ENCODE measurements around the gene FOXL3.

Gene FOXL3

DNA sequence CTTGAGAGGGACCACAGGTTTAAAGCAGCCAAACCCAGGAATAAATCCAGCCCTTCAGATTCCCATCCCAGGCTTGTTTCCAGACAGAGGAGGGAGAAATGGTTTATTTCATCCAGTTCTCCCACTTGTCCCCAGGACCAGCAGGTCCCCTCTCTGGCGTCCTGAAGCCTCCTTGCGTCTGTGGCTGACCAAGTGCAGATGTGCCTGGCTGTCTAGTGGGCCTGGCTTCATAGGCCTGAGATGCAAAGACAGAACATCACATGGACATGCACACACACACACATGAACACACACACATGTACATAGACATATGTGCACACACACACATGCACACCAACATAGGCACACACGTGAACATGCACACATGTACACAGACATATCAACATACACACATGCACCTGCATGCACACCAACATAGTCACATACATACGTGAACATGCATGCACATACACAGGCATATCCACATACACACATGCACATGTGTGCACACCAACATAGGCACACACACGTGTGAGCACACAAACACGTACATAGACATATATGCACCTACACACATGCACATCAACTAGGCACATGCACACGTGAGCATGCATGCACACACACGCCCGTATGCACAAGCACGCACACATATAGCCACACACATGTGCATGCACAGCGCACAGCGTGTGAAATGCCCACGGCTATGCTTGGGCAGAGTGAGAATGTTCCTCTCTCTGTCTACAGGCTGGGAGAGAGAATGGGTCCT is 10.7 kb downstream of the FOXL3 start:
- no peak for DNase-seq (ENCODE audit: low read depth in 1 of 2, low spot score in 1 of 2)

DNA sequence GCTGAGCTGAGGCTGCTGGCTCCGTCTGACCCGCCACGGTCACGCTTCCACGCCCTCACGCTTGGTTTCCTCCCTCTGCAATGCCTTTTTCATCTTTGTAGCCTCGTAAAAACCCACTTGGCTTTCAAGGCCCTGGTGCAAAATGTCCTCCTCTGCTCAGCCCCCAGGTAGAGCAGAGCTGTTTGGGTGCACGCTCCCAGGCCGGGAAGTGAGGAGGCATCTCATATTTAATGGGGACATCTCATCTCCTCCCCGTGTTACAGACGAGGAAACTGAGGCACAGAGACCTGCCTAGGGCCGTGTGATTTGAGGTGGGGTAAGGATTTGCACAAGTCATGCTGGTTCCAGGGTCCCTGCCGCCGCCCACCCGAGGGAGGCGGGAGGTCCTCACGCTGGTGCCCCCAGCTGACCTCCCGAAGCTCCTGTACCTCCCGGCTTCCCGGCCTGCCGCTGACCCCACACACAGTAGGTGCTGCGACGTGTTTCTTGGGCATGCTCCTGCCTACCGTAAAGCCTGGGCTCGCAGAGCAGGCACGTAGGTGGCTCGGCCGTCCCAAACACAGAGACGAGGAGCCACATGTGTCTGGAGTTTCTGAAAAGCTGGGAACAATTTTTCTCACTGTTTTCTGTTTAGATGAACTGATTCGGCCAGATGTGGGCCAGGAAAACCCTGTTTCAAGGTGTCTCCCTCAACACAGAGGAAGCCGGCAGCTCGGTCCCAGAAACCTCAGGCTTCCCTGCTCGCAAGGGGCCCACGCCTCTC is 11.5 kb downstream of the FOXL3 start:
- DNase-seq (ENCODE audit: low read depth in 1 of 2, low spot score in 1 of 2): no peak

DNA sequence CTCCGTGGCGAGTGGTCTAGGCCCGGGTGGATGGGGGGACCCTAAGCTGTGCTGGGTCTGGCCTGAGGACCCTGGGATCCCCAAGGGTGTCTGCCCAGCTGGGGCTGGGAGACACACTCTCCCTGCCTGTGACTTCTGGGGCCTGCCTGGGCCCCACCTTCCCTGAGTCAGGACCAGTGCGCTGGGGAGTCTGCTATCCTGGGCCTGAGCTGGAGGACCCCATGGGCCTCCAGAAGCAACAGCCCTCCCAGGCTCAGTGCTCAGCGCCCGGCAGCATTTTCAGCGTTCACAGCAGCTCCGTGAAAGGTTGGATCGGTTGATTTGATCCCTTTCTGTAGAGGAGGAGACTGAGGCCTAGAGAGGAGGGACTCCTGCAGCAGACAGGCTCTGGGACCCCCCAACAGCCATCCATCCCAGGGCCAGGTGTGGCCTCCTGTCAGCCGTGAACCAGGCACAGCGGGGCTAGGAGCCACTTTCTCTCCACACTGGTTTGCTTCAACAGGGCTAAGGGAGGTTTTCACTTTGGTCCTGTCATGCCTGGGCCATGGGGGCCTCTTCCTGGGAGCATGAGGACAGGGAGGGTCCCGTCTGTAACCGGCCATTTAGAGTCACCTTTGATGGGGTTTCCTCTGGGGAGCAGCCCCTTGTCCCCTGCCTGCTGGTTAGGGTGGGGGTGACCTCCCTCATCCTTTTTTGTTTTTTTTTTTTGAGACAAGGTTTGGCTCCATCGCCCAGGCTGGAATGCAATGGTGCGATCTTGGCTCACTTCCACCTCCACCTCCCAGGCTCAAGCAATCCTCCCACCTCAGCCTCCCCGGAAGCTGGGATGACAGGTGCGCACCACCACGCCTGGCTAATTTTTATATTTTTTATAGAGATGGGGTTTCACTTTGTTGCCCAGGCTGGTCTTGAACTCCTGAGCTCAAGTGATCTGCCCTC is 12.4 kb downstream of the FOXL3 start:
- no peak for DNase-seq (ENCODE audit: low read depth in 1 of 2, low spot score in 1 of 2)

DNA sequence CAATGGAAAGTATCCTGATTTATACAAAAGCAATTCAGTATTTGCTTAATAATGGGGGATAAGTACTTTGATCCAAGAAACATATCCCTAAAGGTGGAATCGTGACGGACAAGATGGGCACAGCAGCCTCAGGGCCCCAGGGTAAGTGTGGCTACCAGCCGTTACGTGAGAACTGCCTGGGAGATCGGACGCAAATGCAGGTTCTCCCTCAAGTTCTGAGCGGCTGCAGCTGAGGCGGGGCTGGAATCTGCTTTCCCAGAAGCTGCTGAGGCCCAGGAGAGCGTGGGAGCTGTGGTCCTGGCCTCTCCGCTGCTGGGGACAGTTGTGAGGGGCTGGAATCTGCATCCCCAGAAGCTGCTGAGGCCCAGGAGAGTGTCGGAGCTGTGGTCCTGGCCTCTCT is 13.5 kb downstream of the FOXL3 start:
- no peak for DNase-seq (ENCODE audit: low read depth in 1 of 2, low spot score in 1 of 2)

DNA sequence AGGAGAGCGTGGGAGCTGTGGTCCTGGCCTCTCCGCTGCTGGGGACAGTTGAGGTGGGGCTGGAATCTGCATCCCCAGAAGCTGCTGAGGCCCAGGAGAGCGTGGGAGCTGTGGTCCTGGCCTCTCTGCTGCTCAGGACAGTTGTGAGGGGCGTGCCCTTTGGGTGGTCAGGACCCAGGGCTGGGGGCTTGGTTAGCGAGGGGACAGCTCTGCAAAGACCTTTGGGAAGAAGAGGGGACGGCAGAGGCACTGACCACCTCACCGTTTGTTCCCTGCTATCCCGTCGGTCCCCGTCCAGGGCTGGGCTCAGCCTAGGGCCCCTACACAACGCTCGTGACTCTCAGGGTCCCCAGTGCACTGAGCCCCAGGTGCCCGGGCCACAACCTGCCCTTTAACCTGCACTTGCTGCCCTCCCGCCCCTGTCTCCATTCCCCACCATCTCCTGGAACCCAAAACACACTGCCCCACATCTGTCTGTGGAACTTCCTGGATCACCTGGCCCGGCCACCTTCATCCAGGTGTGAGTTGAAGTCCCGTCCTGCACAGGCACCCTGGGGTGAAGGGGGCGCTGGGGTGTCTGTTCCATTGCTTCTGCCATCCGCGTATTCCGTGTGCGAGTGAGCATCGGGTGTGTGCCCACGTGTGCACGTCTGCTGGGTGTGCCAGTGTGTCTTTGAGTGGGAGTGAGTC is 14.1 kb downstream of the FOXL3 start:
- no peak for DNase-seq (ENCODE audit: low read depth in 1 of 2, low spot score in 1 of 2)

DNA sequence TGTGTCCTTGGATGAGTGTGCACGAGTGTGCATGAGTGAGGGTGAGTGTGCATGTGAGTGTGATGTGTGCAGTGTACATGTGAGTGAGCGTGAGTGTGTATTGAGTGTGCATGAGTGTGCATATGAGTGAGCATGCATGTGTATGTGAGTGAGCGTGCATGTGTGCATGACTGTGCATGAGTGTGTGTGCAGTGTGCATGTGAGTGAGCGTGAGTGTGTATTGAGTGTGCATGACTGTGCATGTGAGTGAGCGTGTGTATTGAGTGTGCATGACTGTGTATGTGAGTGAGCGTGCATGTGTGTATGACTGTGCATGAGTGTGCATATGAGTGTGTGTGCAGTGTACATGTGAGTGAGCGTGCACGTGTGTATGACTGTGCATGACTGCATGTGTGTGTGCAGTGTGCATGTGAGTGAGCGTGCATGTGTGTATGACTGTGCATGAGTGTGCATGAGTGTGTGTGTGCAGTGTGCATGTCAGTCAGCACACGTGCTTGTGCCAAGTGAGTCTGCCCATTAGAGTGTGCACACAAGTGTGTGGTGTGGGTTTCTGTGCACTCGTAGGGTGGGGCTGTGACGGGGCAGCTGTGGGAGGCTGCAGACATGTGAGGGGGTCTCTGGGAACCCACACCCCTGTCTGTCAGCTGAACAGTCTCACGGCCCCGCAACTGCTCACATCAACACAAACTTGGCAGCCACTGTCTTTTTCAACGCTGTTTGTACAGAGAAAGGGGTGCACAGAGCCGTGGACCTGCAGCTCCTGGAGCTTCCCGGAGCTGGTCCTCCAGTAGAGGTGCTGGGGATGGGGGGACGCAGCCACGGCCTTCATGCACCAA is 14.8 kb downstream of the FOXL3 start:
- no peak for DNase-seq (ENCODE audit: low read depth in 1 of 2, low spot score in 1 of 2)

DNA sequence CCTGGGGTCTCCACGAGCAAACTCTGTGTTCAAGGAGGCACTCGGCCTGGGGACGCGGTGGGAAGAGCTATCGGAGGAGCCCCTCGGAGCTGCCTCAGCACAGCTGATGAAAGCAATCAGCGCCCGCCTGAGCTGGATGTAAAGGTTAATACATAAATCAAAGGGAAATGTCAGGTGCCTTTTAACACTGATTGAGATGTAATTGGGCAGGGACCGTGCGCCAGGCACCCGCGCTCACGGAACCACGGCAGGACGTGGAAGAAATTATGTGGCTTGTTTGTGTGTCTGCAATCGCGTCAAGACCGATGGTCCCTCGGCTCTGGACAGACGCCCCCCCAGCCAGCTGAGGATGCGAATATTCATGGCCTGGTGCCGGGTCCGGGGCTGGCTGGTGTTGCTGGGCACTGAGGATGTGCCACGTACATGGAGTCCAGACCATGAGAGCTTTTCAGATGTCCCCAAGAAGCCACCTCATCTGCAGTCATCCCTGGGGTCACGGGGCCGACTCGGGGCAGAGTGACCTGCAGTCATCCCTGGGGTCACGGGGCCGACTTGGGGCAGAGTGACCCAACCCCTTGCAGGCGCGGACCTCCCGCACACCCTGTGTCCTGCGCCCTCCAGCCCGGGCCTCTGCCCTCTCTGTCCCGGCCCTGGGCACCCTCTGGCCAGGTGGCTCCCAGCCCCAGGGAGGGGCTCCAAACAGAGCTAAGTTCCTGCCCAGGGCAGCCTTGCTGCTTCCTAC is 15.6 kb downstream of the FOXL3 start:
- no peak for DNase-seq (ENCODE audit: low read depth in 1 of 2, low spot score in 1 of 2)

DNA sequence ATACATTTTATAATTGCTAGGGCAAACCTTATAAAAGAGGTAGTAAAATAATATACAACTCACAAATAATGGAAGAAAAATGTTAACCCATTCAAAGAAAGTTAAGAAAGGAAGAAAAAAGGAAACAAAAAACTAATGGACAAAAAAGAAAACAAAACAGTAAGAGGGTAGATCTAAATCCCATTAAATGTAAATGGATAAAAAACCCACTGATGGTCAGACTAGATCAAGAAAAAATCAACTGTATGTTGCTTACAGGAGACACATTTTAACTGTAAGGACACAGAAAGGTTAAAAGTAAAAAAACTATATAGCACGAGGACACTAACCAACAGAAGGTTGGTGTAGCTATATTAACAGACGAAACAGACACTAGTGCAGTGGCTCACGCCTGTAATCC is 18.0 kb downstream of the FOXL3 start:
- no peak for DNase-seq (ENCODE audit: low read depth in 1 of 2, low spot score in 1 of 2)

DNA sequence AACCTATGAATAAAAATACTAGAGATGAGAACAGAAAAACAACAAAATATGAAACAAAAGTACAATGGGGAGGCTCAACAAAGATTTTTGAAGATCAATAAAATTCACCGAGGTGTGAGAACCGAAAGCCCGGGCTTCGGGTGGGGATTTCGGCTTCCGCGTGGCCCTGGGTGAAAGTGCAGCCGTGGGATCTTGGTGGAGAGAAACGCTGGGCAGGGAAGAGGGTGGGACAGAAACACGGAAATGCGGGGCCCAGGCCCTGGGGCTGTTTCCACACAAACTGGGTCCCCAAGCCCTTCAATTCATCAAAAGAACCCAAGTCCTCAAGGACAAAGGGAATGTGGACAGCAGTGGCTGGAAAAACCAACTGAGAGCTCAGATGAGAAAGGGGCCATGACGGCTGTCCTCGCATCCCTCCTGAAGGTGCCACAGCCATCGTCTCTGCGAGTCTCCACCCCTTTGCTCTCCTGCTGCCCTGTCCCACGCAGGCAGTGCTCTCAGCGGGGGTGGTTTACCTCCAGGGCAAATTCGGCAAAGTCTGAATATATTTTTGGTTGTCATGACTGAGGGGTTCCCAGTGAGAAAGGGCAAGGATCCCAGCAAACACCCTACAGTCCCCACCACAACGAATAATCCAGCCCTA is 19.7 kb downstream of the FOXL3 start:
- DNase-seq (ENCODE audit: low read depth in 1 of 2, low spot score in 1 of 2): no peak

DNA sequence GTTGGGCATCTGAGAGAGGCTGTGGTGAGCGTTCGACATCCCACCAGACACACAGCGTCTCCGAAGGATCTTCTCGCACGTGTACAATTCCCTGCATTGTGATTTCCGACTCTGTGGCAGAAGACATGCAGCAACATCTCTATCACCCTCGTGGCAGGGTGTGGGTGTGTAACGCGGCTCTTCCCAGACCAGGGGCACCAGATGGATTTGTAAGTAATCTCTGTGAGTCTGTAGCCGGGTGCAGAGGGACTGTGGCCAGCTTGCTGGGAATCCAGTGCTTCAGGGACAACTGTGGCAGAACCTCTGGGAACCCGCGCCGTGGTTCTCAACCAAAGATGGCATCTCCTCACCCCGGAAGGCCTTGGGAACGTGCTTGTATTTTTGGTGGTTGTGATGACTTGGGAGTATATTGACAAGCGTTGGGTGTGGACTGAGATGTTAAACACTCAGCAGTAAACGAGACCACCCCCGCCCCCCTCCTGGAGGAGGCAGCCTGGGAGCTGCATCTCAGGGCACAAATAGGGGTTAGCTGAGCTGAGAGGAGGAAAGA is 21.2 kb downstream of the FOXL3 start:
- no peak for DNase-seq (ENCODE audit: low read depth in 1 of 2, low spot score in 1 of 2)

DNA sequence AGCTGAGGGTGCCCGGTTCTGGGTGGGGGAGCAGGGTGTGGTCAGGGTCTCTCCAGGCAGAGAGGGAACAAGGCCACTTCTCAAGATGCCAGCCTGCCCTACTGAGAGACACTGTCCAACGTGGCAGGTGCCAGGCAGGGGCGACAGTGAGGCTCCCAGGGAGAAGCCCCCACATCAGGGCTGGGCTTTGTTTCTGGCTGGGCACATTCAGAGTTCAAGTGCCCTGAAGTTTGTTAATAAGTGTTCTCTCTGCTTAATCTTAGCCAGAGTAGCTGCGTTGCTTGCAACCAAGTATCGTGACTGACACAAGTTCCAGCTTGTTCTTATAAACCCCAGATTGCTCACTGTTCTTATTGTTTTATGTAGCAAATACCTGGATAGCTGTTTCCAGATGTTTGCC is 21.8 kb downstream of the FOXL3 start:
- DNase-seq (ENCODE audit: low read depth in 1 of 2, low spot score in 1 of 2): no peak

DNA sequence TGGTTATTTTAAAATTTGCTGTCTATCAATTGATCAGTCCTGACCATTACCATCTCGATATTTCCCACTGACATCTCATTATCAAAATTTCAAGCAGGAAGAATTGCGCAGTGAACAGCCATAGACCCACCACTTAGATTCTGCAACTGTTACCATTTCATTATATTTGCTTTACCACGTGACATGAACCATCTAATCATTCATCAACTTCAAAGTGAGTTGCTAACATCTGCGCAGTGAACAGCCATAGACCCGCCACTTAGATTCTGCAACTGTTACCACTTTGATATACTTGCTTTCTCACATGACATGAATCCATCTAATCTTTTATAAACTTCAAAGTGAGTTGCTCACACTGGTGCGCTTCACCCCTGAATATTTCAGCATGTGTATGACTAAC is 22.5 kb downstream of the FOXL3 start:
- no peak for DNase-seq (ENCODE audit: low read depth in 1 of 2, low spot score in 1 of 2)

DNA sequence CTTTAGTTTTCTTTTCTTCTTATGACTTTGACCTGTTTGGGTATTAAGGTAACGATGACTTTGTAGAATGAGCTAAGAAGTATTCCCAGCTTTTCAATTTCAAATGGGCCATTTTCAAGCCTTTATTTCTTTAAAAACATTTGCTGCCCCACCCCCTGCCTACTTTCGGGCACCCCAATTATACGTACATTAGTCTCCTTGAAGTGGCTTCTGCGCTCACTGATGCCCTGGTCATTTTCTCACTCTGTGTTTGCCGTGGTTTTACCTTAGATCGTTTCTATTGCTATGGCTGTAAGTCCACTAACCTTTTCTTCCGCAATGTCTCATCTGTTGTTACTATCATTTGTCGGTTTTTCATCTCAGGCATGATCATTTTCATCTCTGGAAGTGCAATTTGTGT is 24.9 kb downstream of the FOXL3 start:
- no peak for DNase-seq (ENCODE audit: low read depth in 1 of 2, low spot score in 1 of 2)

DNA sequence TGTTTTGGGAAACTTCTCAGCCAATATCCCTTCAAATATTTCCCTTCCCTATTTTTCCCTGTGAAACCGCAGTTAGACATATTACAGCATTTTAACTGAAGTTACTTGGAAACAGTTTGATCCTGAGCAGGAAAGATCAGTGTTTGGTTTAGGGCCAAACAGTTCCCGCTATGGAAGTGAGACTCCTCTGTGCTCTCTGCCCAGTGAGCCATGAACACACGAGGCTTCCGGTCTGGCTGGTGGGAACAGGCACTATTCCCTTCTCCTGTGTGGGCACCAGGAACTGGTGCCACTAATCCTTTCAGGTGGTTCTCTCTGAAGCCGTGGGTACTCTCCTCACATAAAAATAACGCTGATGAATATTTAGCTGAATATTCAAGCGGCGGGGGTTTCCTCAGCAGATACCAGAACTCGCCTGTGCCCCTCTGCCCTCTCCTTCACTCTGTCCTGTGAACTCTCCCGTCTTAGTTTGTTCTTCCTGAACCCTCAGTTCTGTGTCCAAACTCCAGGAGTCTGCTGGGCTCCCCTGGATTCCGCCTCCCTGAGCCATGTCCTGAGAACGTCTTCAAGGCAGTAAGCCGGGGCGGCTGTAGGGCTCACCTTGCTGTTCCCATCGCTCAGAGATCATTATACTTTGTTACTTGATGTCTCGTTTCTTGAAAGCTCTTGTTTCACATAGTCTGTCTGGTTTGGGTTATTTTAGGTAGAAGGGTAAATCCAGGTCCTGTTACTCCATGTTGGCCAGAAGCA is 25.7 kb downstream of the FOXL3 start:
- DNase-seq (ENCODE audit: low read depth in 1 of 2, low spot score in 1 of 2): no peak

DNA sequence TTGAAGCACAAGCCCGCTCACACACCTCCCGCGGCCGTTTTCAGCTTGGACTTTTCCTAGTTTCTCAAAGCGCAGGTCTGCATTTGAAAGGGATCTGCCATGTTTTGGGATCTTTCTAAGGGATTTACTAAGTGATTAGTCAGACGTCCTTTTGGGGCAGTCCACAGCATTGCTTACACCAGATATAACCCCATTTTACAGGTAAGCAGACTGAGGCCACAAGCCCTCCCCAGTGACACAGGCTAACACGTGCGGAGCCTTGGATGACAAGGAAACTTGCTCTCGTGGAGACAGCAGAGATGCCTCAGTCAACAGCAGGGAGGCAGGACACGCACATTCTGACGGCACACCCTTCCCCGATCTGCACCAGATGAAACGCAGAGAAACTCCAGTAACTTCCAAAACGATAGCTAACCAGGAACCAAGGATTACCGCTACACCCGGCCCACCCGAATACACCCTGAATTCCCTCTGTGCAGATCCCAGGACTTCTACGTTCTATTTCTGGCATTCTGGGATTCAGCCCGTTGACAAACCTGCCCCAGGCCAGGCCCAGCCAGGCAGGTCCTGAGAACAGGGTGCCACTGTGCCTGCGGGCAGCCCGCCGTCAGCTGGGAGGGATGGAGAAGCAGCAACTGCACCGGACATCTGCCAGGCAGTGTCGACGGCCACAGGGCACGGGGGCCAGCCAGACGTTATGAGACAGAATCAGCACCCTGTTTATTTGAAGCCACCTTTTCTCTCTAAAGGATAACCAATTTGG is 27.9 kb downstream of the FOXL3 start:
- DNase-seq (ENCODE audit: low read depth in 1 of 2, low spot score in 1 of 2): no peak

DNA sequence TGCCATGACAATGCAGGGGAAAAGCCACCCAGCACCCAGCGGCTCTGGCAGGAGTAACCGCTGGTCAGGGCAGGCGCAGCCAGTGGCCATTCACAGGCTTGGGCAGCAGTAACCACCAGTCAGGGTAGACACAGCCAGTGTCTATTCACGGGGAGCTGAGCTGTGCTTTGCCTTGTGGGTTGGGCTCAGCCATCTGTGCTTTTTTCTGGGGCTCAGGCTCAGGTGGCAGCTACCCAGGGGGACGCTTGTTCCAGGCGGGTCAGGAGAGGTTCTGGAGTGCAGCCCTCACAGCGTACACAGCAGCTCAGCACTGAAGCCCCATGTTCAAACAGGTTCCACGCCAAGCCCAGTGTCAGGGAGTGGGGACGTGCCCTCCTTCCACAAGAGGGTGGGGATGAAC is 28.5 kb downstream of the FOXL3 start:
- no peak for DNase-seq (ENCODE audit: low read depth in 1 of 2, low spot score in 1 of 2)
